Activated naive CD4-positive, alpha-beta T cell treated with anti-CD3 and anti-CD28 coated beads, Interleukin-2, amount 50 U/mL, for 72 hours (primary cell): Measurements from ENCODE around the gene TMEM59L. TPM values are rescaled to one million over a fixed set of nuclear protein-coding genes. Genes with fewer than 3 reads are reported as not detected.

Experiments used
- ATAC-seq, 2 donors: fragments of 150-1000 bp; cut with Tn5 transposase; 2 replicates each; pipeline ENCODE4 v1.10.0; 2021; ENCODE audit warnings: mild to moderate bottlenecking in 2 of 2, moderate library complexity in 2 of 2
- DNase-seq, 2 donors: peaks; one replicate each; pipeline ENCODE4 v3.0.0; 2021 to 2022; ENCODE audit warnings: low spot score in 2 of 2
- H3K27ac Mint-ChIP-seq, 2 donors: one replicate each; pipeline ENCODE4 v1.8.0; 2022; ENCODE audit warnings: mild to moderate bottlenecking in 2 of 2, mixed read lengths in 2 of 2
- H3K36me3 Mint-ChIP-seq, 2 donors: one replicate each; pipeline ENCODE4 v1.8.0; 2022; ENCODE audit warnings: mixed read lengths in 2 of 2
- H3K9me3 Mint-ChIP-seq, 2 donors: one replicate each; pipeline ENCODE4 v1.8.0; 2022; ENCODE audit warnings: mixed read lengths in 2 of 2
- total RNA-seq, 2 donors: library from RNA; stranded (reverse); gene quantifications; one replicate each; pipeline ENCODE4 v1.2.3, GENCODE V29; 2022

Gene TMEM59L
- total RNA-seq, 2 donors from 2014 or later = 0.64 TPM; not detected in 1

DNA sequence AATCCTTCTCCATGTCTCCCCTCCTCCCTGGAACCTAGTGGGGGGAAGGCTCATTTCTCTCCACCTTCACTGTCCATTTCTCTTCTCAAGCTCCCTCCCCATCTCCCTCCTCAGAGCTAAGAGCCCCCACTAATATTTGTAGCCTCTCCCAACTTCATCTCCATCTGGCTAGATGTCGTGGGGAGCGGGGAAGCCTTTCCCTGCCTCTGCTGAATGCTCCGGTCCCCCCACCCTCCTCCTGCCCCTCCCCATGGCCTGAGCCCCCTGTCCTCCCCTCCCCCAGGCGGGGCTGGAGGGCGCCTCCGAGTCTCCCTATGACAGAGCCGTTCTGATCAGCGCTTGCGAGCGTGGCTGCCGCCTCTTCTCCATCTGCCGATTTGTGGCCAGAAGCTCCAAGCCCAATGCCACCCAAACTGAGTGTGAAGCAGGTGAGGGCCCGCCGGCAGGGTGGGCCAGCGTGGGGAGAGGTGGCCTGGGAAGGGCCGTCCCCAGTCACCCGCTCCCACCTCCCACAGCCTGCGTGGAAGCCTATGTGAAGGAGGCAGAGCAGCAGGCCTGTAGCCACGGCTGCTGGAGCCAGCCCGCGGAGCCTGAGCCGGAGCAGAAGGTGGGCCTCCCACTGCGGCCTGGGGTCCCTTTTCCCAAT lies 1.0 kb downstream of the TMEM59L start:
- DNase-seq (no peak), ATAC-seq (no peak)
- no peak overlapping the region for H3K27ac Mint-ChIP-seq
- no peaks in the 10 kb centered on the region for H3K9me3 Mint-ChIP-seq
- H3K36me3 Mint-ChIP-seq = no peaks in the 10 kb centered on the region

DNA sequence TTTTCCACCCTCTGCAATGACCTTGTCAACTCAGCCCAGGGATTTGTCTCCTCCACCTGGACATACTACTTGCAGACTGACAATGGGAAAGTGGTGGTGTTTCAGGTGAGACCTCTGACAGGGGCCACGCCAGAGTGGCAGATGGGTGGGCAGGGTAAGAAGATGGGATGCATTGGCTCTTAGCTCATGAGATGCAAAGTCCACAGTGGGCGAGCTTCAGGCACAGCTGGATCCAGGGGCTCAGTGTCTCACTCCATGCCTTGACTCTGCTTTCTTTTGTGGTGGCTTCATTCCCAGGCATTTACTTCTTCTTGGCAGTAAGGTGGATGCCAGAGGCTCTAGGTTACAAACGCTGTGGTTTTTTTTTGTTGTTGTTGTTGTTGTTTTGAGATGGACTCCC lies 3.4 kb downstream of the TMEM59L start:
- no peaks in the 10 kb centered on the region for H3K9me3 Mint-ChIP-seq
- no peaks in the 10 kb centered on the region for H3K36me3 Mint-ChIP-seq
- ATAC-seq = no peak
- peak overlapping the region in 1 of 2 donors; percentile 68 for H3K27ac Mint-ChIP-seq
- no peak for DNase-seq

DNA sequence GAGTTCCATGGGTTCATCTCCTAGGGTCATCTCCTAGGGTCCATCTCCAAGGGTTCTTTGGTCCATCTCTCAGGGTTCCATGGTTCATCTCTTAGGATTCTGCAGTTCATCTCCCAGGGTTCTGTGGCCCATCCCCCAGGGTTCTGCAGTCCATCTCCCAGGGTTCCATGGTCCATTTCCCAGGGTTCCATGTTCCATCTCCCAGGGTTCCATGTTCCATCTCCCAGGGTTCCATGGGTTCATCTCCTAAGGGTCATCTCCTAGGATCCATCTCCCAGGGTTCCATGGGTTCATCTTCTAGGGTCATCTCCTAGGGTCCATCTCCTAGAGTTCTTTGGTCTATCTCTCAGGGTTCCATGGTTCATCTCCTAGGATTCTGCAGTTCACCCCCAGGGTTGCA lies 4.9 kb downstream of the TMEM59L start:
- no peaks in the 10 kb centered on the region for H3K36me3 Mint-ChIP-seq
- H3K9me3 Mint-ChIP-seq = no peaks in the 10 kb centered on the region
- ATAC-seq = no peak
- no peak overlapping the region for H3K27ac Mint-ChIP-seq
- no peak for DNase-seq

DNA sequence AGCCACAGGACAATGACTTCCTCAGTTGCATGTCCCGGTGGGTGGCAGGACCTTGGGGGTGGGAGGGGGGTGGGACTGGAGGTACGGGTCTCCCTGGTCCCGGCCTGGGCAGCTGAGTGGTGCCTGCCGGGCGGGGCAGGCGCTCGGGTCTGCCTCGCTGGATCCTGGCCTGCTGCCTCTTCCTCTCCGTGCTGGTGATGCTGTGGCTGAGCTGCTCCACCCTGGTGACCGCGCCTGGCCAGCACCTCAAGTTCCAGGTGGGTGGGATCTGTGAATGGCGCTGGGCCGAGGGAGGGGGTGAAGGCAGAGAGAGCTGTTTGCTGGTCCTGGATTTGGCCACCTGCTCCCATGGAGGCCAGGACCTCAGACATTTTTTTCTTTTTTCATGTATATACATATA lies 5.6 kb downstream of the TMEM59L start:
- ATAC-seq (no peak), DNase-seq (no peak)
- no peaks in the 10 kb centered on the region for H3K36me3 Mint-ChIP-seq
- no peak overlapping the region for H3K27ac Mint-ChIP-seq
- no peaks in the 10 kb centered on the region for H3K9me3 Mint-ChIP-seq

DNA sequence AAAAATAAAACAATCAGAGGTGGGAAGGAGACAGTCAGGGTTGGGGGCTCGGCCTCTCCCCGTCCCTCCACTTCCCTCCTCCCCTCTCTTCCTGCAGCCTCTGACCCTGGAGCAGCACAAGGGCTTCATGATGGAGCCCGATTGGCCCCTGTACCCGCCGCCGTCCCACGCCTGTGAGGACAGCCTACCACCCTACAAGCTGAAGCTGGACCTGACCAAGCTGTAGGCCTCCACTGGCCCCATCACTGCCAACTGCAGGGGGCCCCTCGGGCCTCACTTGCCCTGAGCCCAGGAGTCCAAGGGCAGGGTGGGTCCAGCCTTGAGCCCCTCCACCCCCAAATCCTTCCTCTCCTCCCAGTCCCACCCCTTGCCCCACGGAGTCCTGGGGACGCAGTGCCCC lies 7.6 kb downstream of the TMEM59L start:
- H3K27ac Mint-ChIP-seq = no peak overlapping the region
- DNase-seq (no peak), ATAC-seq (no peak)
- H3K36me3 Mint-ChIP-seq = no peaks in the 10 kb centered on the region
- H3K9me3 Mint-ChIP-seq = no peaks in the 10 kb centered on the region

DNA sequence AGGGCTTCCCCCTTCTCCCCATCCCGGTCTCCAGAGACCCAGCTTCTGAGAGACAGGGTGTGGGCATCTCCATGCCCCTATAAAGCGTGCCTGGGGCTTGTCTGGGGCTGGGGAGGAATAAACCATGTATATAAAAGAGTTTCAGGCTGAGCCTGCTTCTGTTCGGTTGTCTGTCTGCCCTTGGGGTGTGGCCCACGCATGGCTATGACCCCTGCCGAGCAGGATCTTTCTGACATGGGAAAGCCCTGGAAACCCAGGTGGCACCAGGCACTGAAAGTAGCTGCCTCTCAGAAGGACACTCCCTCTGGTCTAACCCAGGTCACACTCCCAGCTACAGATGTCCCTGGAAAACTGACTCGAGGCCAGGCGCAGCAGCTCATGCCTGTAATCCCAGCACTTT lies 8.2 kb downstream of the TMEM59L start:
- no peak for DNase-seq
- H3K27ac Mint-ChIP-seq = no peak overlapping the region
- H3K9me3 Mint-ChIP-seq = no peaks in the 10 kb centered on the region
- ATAC-seq = no peak
- no peaks in the 10 kb centered on the region for H3K36me3 Mint-ChIP-seq

DNA sequence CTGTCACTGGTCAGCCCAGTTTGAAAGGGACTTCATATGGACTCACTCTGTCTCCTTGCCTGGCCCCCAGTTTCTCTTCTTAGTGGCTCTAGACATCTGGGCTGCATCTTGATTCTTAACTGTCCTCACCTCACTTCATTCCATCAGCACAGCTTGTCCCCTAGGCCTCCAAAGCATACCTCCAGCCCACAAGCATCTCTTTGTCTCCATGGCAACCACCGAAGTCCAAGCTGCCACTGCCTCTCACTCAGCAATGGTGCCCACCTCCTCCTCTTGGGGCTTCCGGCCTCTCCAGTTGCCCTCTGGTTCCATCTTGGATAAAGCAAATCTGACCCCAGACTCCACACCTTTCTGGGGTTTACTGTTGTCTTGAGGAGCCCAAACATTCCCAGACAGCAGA lies 14.2 kb downstream of the TMEM59L start:
- ATAC-seq (no peak), DNase-seq (no peak)
- H3K36me3 Mint-ChIP-seq = no peaks in the 10 kb centered on the region
- no peak overlapping the region for H3K27ac Mint-ChIP-seq
- H3K9me3 Mint-ChIP-seq = no peaks in the 10 kb centered on the region

DNA sequence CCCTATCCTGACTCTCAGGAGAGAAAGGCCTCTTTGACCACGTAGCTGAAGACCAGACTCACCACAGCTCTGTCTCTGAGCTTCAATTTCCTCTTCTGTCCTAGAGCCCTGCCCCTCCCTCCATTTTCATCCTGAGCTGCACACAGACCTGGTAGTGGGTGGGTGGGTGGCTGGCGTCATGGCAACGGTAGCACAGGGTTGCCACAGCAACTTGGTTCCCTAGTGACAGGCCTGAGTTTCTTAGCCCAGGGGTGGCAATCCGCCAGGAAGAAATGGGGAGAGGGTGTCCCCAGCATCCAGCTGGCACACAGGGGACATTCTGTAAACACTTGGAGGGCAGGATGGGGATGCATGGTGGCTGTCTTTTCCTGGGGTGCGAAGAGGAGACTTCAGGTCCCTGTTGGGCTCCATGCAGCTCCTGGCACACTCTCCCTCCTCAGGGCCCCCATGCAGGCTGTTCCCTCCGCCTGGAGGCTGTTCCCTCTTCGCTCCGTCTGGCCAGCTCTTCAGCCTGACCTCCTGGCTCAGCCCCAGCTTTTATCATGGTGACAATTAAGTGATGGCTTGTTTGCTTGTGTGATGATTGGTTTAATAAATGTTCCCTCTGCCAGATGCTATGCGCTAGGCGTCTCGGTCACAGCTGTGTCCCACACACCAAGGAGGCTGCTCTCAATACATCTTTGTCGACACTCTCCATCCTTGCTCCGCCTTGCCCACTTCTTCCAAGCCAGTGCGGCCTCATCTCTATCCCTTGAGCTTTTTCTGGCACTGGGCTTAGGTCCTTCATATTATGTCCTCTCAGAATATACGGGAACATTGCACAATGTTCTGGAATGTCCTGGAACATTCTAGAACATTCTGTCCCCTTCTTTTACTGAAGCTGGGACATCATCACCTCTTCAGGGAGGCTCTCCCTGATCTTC lies 16.8 kb downstream of the TMEM59L start:
- no peaks in the 10 kb centered on the region for H3K9me3 Mint-ChIP-seq
- no peaks in the 10 kb centered on the region for H3K36me3 Mint-ChIP-seq
- no peak overlapping the region for H3K27ac Mint-ChIP-seq
- no peak for ATAC-seq
- no peak for DNase-seq

DNA sequence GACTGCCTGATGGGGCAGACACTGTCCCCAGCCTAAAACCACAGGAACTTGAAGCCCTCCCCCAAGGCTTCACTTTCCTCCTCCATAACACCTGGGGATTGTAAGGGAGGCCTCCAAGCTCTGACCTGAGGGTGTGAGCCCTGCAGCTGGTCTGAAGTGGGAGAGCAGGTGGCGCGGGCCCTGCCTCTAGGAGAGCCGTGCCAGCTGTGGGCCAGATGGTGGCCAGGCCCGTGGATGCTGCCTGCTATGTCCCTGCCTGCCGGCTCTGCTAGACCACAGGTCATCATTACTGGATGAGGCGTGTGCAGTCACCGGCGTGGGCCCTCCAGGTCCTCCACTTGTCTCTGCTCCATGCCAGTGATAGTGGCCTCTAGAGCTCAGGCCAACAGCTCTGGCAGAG lies 20.7 kb downstream of the TMEM59L start:
- no peaks in the 10 kb centered on the region for H3K9me3 Mint-ChIP-seq
- DNase-seq (no peak), ATAC-seq (no peak)
- H3K36me3 Mint-ChIP-seq = no peaks in the 10 kb centered on the region
- H3K27ac Mint-ChIP-seq = no peak overlapping the region

DNA sequence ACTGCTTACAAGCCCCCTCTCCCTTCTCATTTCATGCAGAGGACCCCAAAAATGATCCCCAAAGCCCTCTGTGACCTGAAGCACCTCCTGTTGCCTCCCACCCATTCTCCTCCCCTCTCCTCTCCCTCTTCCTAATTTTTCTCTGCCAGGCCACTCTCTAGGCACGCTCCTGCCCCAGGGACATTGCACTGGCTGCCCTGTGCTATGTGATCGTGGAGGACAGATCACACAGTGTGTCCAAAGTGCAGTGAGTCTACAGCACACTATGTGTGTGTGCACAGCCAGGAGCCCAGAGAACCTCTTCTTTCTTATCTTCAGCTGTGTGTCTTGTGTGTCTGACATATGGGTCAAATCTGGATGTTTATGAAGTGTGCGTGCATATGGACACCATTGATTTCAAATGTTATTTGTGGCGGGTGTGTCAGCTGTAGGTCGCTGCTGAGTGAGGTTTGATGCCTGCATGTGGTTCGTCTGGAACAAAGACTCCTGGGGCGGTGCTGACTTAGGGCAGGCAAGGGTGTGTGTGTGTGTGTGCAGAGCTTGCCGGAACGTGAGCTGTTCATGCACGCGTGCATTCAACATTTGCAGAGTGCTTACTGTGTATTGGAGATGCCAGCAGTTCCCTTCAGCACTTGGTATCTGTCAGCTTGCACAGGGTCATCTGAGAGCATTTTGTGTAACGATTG lies 22.1 kb downstream of the TMEM59L start:
- Mint-ChIP-seq H3K9me3 (no peaks in the 10 kb centered on the region), H3K36me3 (no peaks in the 10 kb centered on the region), H3K27ac (no peak overlapping the region)
- ATAC-seq (no peak), DNase-seq (no peak)

DNA sequence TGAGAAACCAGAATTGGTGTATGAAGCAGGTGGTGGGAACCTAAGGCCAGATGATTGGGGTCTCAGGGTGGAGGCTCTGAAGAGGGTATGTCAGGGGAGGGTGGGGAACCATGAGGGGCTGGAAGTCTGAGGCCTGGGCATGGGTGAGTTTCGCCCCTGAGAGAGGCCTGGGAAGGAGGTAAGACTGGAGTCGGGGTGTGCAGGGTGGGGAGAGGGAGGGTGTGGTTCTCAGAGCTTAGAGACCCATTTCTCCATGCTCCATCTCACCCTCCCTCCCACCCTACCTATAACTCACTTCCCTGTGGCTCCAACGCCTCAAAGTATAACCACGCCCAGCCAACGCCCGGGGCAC lies 23.1 kb downstream of the TMEM59L start:
- ATAC-seq = no peak
- Mint-ChIP-seq H3K27ac (peak overlapping the region in 1 of 2 donors; percentile 85), H3K36me3 (no peaks in the 10 kb centered on the region), H3K9me3 (no peaks in the 10 kb centered on the region)
- DNase-seq = no peak

DNA sequence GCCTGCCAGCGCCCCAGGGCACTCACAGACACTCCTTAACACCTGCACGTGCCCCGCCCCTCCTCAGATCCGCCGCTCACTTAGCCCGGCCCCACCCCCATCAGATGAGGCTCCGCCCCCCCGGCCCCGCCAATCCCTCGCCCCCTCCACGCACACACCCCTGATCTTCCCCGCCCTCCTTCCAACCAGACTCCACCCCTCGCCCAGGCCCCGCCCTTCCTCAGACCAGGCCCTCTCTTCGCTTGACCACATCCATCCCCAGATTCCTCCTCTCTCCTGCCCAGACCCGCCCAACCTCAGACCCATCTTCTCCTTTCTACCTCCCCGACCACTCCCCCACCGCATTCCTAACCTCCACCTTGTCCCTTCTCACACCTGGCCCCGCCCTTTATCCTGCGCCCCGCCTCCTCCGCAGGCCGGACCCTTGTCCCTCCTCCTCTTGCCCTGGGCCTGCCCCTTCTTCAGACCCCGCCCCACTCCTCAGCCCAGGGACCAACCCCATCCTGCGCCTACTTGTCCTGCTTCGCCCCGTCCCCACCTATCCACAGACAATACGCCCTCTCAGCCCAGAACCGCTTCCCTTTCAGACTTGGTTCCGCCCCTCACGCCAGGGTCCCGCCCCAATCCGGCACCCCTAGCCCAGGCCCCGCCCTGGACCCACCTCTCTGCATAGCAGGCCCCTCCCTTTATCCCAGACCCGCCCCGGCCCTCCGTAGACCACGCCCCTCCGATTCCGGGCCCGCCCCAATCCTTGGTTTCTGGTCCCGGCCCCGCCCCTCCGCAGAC lies 23.7 kb downstream of the TMEM59L start:
- DNase-seq (peak; percentile 98 to 100), ATAC-seq (peak; percentile 92)
- H3K36me3 Mint-ChIP-seq = no peaks in the 10 kb centered on the region
- no peaks in the 10 kb centered on the region for H3K9me3 Mint-ChIP-seq
- peak overlapping the region; percentile 85 to 96 for H3K27ac Mint-ChIP-seq

DNA sequence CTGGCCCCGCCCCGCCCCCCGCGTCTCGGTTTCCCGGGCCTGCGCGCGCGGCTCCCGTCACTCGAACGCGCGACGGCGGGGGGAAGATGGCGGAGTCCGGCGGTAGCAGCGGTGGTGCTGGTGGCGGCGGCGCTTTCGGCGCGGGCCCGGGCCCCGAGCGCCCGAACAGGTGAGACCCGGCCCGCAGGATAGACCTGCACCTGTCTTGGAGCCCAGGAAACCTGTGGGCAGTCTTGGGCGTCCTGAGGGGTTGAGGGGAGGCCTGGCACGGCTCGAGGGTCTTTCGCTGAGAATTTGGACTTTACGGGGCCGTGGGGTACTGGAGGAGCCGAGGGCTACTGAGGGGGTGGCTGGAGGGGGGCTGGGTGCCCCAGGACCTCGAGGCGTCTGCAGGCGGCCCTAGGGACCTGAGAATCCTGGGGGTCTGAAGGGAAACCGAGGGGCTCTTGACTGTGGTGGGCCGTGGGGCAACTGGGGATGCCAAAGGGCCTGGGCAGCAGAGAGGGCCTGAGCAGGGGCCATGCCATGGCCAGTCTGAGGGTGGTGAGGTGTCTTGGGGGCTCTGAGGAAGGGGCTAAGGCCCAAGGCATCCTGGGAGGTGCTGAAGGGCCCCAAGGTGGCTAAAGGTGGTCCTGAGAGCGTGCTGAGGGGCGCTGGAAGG lies 24.4 kb downstream of the TMEM59L start, which contains the start of gene KLHL26:
Gene KLHL26, plus strand, starts transcription at position 60 of the 661 bp plus-strand sequence. Its CDS starts 27 bp downstream, at position 87.
- DNase-seq = peak in 1 of 2 donors; percentile 16
- Mint-ChIP-seq H3K36me3 (no peaks in the 10 kb centered on the region), H3K9me3 (no peaks in the 10 kb centered on the region), H3K27ac (peak within 1 kb of the TSS; percentile 85 to 96)
- no peak for ATAC-seq

DNA sequence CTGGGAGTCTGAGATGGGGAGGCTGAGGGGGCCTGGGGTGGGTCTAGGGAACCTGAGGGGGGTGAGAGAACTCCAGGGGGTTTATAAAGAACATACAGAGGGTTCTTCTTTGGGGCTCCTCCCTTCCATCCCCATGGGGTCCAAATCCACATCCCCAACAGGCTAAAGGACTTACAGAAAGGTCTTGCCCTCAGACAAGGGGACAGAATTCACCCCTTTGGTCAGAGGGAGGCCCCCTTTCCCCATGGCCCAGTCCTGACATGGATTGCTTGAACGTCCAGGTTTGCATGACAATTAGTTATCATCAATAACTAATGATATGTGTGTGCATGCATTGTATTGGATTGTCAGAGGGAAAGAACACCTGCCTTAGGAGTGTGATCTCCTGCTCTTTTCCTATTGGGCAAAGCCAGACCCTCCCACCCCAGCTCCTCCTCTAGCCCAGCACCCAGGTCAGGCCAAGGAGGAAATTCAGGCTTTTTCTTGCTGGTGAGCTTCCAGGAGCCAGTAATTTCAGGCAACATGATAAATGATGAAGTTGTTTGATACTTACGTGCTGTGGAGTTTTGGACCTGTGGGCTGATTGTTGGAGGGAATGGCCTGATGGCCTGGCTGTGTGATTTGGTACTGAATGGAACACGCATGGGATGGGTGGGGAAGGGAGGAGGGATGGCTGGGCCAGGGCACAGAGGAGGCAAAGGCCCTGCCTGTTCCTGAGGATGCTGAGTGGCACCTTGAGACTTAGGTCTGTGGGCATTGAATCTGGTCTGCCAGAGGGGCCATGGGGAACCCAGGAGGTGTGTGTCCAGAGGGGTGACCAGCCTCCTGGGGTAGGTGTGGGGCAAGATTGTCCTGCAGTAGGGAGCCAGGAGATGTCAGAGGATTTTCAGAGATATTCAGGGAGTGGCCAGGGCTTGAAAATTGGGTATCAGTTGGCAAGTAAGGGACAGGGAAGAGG lies 25.3 kb downstream of the TMEM59L start:
- DNase-seq (no peak), ATAC-seq (no peak)
- Mint-ChIP-seq H3K9me3 (no peaks in the 10 kb centered on the region), H3K27ac (peak overlapping the region; percentile 85 to 92), H3K36me3 (no peaks in the 10 kb centered on the region)

DNA sequence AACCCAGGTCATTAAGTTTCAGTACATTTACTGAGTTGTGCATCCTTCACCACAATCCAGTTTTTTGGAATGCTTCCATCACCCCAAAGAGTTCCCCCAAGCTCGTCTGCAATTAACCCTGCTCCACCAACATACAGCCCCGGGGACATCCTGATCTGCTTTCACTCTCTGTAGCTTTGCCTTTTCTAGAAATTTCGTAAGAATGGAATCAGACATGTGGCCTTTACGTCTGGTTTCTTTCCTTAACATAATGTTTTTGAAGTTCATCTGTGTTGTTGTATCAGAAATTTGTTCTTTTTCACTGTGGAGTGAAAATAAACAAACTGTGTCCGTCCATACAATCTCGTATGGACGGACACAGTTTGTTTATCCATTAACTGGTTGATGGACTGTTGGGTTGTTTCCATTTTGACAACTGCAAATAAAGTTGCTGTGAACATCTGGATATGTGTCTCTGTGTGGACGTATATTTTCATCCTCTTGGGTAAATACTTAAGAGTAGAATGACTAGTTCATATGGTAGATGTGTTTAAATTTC lies 27.1 kb downstream of the TMEM59L start:
- no peaks in the 10 kb centered on the region for H3K9me3 Mint-ChIP-seq
- DNase-seq (no peak), ATAC-seq (no peak)
- H3K27ac Mint-ChIP-seq = no peak overlapping the region
- no peaks in the 10 kb centered on the region for H3K36me3 Mint-ChIP-seq
